CD4-positive, CD25-positive, alpha-beta regulatory T cell (primary cell): ENCODE results near the gene MT1H. TPM values are rescaled to one million over a fixed set of nuclear protein-coding genes. Genes with fewer than 3 reads are reported as not detected.

Experiments
- ATAC-seq, 2 donors: fragments of 150-1000 bp; cut with Tn5 transposase; one replicate each; pipeline ENCODE4 v1.10.0; 2021; ENCODE audit warnings: low read depth in 2 of 2, moderate number of reproducible peaks in 2 of 2, moderate library complexity in 1 of 2
- DNase-seq, 3 donors: peaks; one replicate each; pipeline versions ENCODE4 v3.0.0 to v3.0.0-alpha.2; 2012 to 2022; ENCODE audit warnings: mixed read lengths in 1 of 3
- H3K27ac ChIP-seq: one replicate; pipeline ENCODE4 v1.7.0; 2013; ENCODE audit warnings: mild to moderate bottlenecking, low read length; ENCODE audit not compliant: insufficient read depth, poor library complexity, severe bottlenecking
- H3K27me3 ChIP-seq: one replicate; pipeline ENCODE4 v1.7.0; 2013; ENCODE audit warnings: low read length; ENCODE audit not compliant: control insufficient read depth, insufficient read depth
- H3K36me3 ChIP-seq: one replicate; pipeline ENCODE4 v1.7.0; 2013; ENCODE audit warnings: mild to moderate bottlenecking, low read length, moderate library complexity; ENCODE audit not compliant: control insufficient read depth, insufficient read depth
- H3K4me1 ChIP-seq: 2 replicates; pipeline ENCODE4 v1.7.0; 2013; ENCODE audit warnings: mild to moderate bottlenecking, low read length; ENCODE audit not compliant: insufficient read depth, control insufficient read depth, poor library complexity, severe bottlenecking
- H3K4me3 ChIP-seq: one replicate; pipeline ENCODE4 v1.7.0; 2013; ENCODE audit warnings: low read depth, mild to moderate bottlenecking, low read length, moderate library complexity
- H3K9me3 ChIP-seq, 2 experiments: 1 replicate in 1 of 2; 2 replicates in 1 of 2; pipeline ENCODE4 v1.7.0; 2013; ENCODE audit warnings: low read length in 2 of 2, mild to moderate bottlenecking in 1 of 2, moderate library complexity in 1 of 2; ENCODE audit not compliant: control insufficient read depth in 2 of 2
- H3K27ac Mint-ChIP-seq, 3 donors: one replicate each; pipeline ENCODE4 v1.8.0; 2020 to 2022; ENCODE audit warnings: mild to moderate bottlenecking in 3 of 3, mixed read lengths in 3 of 3, moderate library complexity in 2 of 3
- H3K27me3 Mint-ChIP-seq: one replicate; pipeline ENCODE4 v1.8.0; 2022; ENCODE audit warnings: mild to moderate bottlenecking, mixed read lengths
- H3K36me3 Mint-ChIP-seq: one replicate; pipeline ENCODE4 v1.8.0; 2020; ENCODE audit warnings: mixed read lengths
- H3K4me1 Mint-ChIP-seq, 4 donors: one replicate each; pipeline ENCODE4 v1.8.0; 2020 to 2022; ENCODE audit warnings: mixed read lengths in 4 of 4, mild to moderate bottlenecking in 1 of 4
- H3K4me3 Mint-ChIP-seq, 4 donors: one replicate each; pipeline ENCODE4 v1.8.0; 2020 to 2022; ENCODE audit warnings: mild to moderate bottlenecking in 4 of 4, mixed read lengths in 4 of 4, moderate library complexity in 3 of 4
- H3K9me3 Mint-ChIP-seq, 7 donors: one replicate each; pipeline ENCODE4 v1.8.0; 2020 to 2022; ENCODE audit warnings: mixed read lengths in 7 of 7, mild to moderate bottlenecking in 3 of 7, moderate library complexity in 2 of 7
- polyA plus RNA-seq, 4 donors: library from polyadenylated mRNA; unstranded; fragments of 300-500 nt; fragmentation: Illumina TruSeq; gene quantifications; one replicate each; pipeline ENCODE4 v1.2.3, GENCODE V29; 2021
- total RNA-seq: library from RNA; stranded (reverse); gene quantifications from one replicate; pipeline ENCODE4 v1.2.3, GENCODE V29; 2022

MT1H gene
- total and polyA plus RNA-seq, 5 donors from 2014 or later = not detected

DNA sequence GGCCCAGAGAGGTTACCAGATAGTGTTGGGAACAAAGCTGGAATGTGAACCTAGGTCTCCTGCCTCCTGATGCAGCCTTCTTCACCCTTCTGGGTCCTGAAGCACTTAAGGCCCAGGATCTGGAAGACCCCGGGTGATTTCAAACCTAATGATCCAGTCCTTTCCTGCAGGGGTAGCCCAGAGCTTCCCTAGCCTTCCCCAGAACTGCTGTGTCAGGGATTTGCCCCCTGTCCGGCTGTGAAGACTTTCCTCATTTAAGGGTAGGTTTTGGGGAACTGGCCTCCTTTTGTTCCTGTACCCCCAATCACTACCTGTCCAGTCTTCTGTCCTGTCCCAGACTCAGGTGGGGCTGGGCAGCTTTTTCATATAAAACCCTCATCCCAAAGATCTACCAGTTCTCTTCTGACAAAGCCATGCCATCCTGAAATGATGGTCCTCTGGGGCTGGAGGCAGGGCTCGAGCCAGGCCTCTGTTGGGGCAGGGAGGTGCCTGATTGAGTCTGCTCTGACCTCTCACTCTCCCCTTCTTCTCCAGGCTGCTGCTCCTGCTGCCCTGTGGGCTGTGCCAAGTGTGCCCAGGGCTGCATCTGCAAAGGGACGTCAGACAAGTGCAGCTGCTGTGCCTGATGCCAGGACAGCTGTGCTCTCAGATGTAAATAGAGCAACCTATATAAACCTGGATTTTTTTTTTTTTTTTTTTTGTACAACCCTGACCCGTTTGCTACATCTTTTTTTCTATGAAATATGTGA lies 14.0 kb downstream of the MT1H start:
- peak overlapping the region in 2 of 3 donors; percentile 46 to 96 for H3K27ac Mint-ChIP-seq
- no peaks in the 10 kb centered on the region for H3K27me3 Mint-ChIP-seq
- ATAC-seq = no peak

GRCh38 chr16:56684256-56684925 lies 14.8 kb downstream of the MT1H start:
- DNase-seq = no peak
- H3K9me3 ChIP-seq = no peaks in the 10 kb centered on the region
- Mint-ChIP-seq H3K9me3 (peaks cover 0 to 4% (median 0%) of the 10 kb centered on the region in 7 donors), H3K27me3 (no peaks in the 10 kb centered on the region), H3K27ac (peak overlapping the region in 1 of 3 donors; percentile 46), H3K36me3 (peaks cover 18% of the 10 kb centered on the region), H3K4me1 (peaks cover 10 to 30% (median 22%) of the 10 kb centered on the region in 4 donors), H3K4me3 (peak overlapping the region in 3 of 4 donors; percentile 95 to 96 (median 96))
- no peak for ATAC-seq
- no peak overlapping the region for H3K27ac ChIP-seq
- H3K4me1 ChIP-seq = peaks cover 29% of the 10 kb centered on the region
- H3K36me3 ChIP-seq = no peaks in the 10 kb centered on the region
- no peaks in the 10 kb centered on the region for H3K27me3 ChIP-seq
- no peak overlapping the region for H3K4me3 ChIP-seq

More for the DNA sequence above, 14.0 kb downstream of the MT1H start:
- H3K36me3 Mint-ChIP-seq = peaks cover 18% of the 10 kb centered on the region
- Histone ChIP-seq H3K9me3 (no peaks in the 10 kb centered on the region), H3K36me3 (no peaks in the 10 kb centered on the region), H3K4me1 (peaks cover 29% of the 10 kb centered on the region), H3K4me3 (peak overlapping the region; percentile 94), H3K27ac (no peak overlapping the region), H3K27me3 (no peaks in the 10 kb centered on the region)
- H3K9me3 Mint-ChIP-seq = peaks cover 0 to 4% (median 0%) of the 10 kb centered on the region in 7 donors
- no peak for DNase-seq
- peak overlapping the region; percentile 95 to 97 (median 96) for H3K4me3 Mint-ChIP-seq
- peaks cover 10 to 30% (median 22%) of the 10 kb centered on the region in 4 donors for H3K4me1 Mint-ChIP-seq

DNA sequence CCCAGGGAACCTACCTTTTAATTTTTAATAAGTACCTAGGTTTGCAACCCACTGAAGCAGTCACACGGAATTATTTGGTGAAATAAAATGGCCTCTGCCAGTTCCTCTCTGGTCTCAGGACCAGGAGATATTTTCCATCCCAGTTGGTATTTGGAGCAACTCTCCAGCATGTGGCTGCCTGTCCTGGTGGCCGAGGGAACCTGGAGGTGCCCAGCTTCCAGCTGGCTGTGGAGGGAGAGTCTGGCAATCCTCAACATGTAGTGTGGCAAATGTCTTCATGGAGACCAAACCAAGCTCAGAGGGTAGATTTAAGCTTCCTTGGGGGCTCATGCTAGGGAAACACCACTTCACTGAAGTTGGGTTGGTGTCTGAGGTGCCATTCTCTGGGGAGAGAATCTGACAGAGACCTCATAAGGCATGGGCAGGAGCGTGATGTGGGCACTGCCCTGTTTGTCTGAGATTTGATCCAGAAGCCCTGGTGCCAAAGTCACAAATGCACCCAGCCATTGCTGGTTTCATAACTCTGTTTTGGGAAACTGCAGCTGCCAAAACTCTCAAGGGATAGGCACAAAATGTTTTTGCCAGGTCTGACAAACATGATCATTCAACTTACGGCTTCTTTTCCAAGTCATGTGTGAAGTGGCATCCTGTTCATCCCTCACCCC lies 15.4 kb downstream of the MT1H start:
- H3K36me3 Mint-ChIP-seq = peaks cover 18% of the 10 kb centered on the region
- H3K36me3 ChIP-seq = no peaks in the 10 kb centered on the region
- peaks cover 10 to 30% (median 22%) of the 10 kb centered on the region in 4 donors for H3K4me1 Mint-ChIP-seq
- no peak overlapping the region for H3K27ac ChIP-seq
- no peak for ATAC-seq
- DNase-seq = no peak
- H3K4me3 Mint-ChIP-seq = peak overlapping the region in 2 of 4 donors; percentile 45 to 96
- peaks cover 0 to 4% (median 0%) of the 10 kb centered on the region in 7 donors for H3K9me3 Mint-ChIP-seq
- H3K4me1 ChIP-seq = peaks cover 29% of the 10 kb centered on the region
- no peak overlapping the region for H3K4me3 ChIP-seq
- H3K27me3 ChIP-seq = no peaks in the 10 kb centered on the region
- H3K27ac Mint-ChIP-seq = no peak overlapping the region
- H3K27me3 Mint-ChIP-seq = no peaks in the 10 kb centered on the region
- no peaks in the 10 kb centered on the region for H3K9me3 ChIP-seq

DNA sequence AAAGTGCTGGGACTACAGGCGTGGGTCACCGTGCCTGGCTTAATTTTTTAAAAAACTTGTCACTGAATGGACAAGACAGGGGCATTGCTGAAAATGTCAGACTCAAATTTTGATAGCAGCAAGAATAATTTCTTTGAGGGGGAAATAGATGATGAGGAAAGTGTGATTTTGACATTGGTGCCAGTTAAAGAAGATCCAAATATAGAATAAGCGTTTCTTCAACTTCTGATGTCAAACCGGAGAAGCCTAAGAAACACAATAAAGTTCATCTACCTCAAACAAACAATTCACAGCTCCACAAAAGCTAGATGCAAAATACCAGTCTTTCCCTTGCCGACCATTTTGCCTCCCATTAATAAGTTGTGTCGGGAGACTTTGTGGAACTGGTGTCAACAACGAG lies 17.1 kb downstream of the MT1H start:
- Histone ChIP-seq H3K9me3 (no peaks in the 10 kb centered on the region), H3K27me3 (no peaks in the 10 kb centered on the region), H3K4me3 (no peak overlapping the region), H3K36me3 (no peaks in the 10 kb centered on the region), H3K4me1 (peaks cover 24% of the 10 kb centered on the region), H3K27ac (no peak overlapping the region)
- no peak overlapping the region for H3K27ac Mint-ChIP-seq
- ATAC-seq = no peak
- H3K4me1 Mint-ChIP-seq = peaks cover 10 to 23% (median 18%) of the 10 kb centered on the region in 4 donors
- peaks cover 0 to 4% (median 1%) of the 10 kb centered on the region in 7 donors for H3K9me3 Mint-ChIP-seq
- no peak overlapping the region for H3K4me3 Mint-ChIP-seq
- no peak for DNase-seq
- no peaks in the 10 kb centered on the region for H3K27me3 Mint-ChIP-seq
- peaks cover 18% of the 10 kb centered on the region for H3K36me3 Mint-ChIP-seq

GRCh38 chr16:56688762-56689161 lies 19.1 kb downstream of the MT1H start:
- Histone ChIP-seq H3K36me3 (no peaks in the 10 kb centered on the region), H3K27me3 (no peaks in the 10 kb centered on the region), H3K4me3 (no peak overlapping the region), H3K9me3 (no peaks in the 10 kb centered on the region), H3K4me1 (peaks cover 4% of the 10 kb centered on the region), H3K27ac (no peak overlapping the region)
- Mint-ChIP-seq H3K4me1 (peaks cover 7 to 12% (median 8%) of the 10 kb centered on the region in 4 donors), H3K36me3 (peaks cover 17% of the 10 kb centered on the region), H3K4me3 (peak overlapping the region in 2 of 4 donors; percentile 24 to 44), H3K9me3 (peaks cover 0 to 4% (median 0%) of the 10 kb centered on the region in 7 donors), H3K27me3 (no peaks in the 10 kb centered on the region), H3K27ac (no peak overlapping the region)
- ATAC-seq (no peak), DNase-seq (no peak)

- Histone ChIP-seq H3K36me3 (no peaks in the 10 kb centered on the region), H3K9me3 (no peaks in the 10 kb centered on the region), H3K4me3 (no peak overlapping the region), H3K27ac (no peak overlapping the region), H3K4me1 (peaks cover under 1% of the 10 kb centered on the region), H3K27me3 (no peaks in the 10 kb centered on the region)
- ATAC-seq = no peak
- H3K36me3 Mint-ChIP-seq = peaks cover 12% of the 10 kb centered on the region
- DNase-seq = no peak
- H3K27me3 Mint-ChIP-seq = no peaks in the 10 kb centered on the region
- no peak overlapping the region for H3K4me3 Mint-ChIP-seq
- peaks cover 3 to 8% (median 4%) of the 10 kb centered on the region in 4 donors for H3K4me1 Mint-ChIP-seq
- peaks cover 0 to 4% (median 0%) of the 10 kb centered on the region in 7 donors for H3K9me3 Mint-ChIP-seq
- H3K27ac Mint-ChIP-seq = no peak overlapping the region
These were observed 19.6 kb downstream of the MT1H start for GRCh38 chr16:56689171-56689570.

- peaks cover 0 to 4% (median 0%) of the 10 kb centered on the region in 7 donors for H3K9me3 Mint-ChIP-seq
- ATAC-seq (no peak), DNase-seq (no peak)
- H3K4me1 Mint-ChIP-seq = peaks cover 0 to 6% (median 0%) of the 10 kb centered on the region in 4 donors
- H3K4me3 ChIP-seq = no peak overlapping the region
- peak overlapping the region in 1 of 3 donors; percentile 62 for H3K27ac Mint-ChIP-seq
- peaks cover 7% of the 10 kb centered on the region for H3K36me3 Mint-ChIP-seq
- H3K27me3 Mint-ChIP-seq = no peaks in the 10 kb centered on the region
- no peaks in the 10 kb centered on the region for H3K36me3 ChIP-seq
- no peaks in the 10 kb centered on the region for H3K9me3 ChIP-seq
- H3K4me1 ChIP-seq = no peaks in the 10 kb centered on the region
- H3K4me3 Mint-ChIP-seq = no peak overlapping the region
- H3K27ac ChIP-seq = no peak overlapping the region
- H3K27me3 ChIP-seq = no peaks in the 10 kb centered on the region
These were observed 21.0 kb downstream of the MT1H start for GRCh38 chr16:56690420-56691122.
